GM12878 (cell line): ENCODE results near the gene ETV1. TPM values are rescaled to one million over a fixed set of nuclear protein-coding genes. Genes with fewer than 3 reads are reported as not detected.

Experiments used
- ATAC-seq: fragments of 200-7000 bp; cut with Tn5 transposase; 3 replicates; pipeline ENCODE4 v1.9.1; 2020; ENCODE audit warnings: mild to moderate bottlenecking, moderate library complexity
- BruUV-seq: library from RNA; stranded (reverse); fragments of 400-500 nt; replicated peaks from 2 replicates; lab custom pipeline; 2021; lab: Mats Ljungman, UMichigan
- CTCF ChIA-PET: fragments of 300-600 bp; sonication (Branson Sonifier 250); formaldehyde crosslinking; extraction: SDS; loops from one replicate; lab custom pipeline; 2021; ENCODE audit warnings: inconsistent platforms; lab: Yijun Ruan, JAX
- POLR2A ChIA-PET: fragments of 350-600 bp; formaldehyde crosslinking; extraction: SDS; loops from one replicate; lab custom pipeline; 2021; ENCODE audit warnings: inconsistent platforms; lab: Charles Lee
- RAD21 ChIA-PET: fragments of 300-600 bp; sonication (Branson Sonifier 250); formaldehyde crosslinking; loops from one replicate; lab custom pipeline; 2023; ENCODE audit warnings: antibody characterized with exemption; ENCODE audit not compliant: unreplicated experiment; lab: Charles Lee
- SMC1A ChIA-PET: fragments of 300-600 bp; sonication (Branson Sonifier 250); formaldehyde crosslinking; loops from one replicate; lab custom pipeline; 2023; ENCODE audit not compliant: unreplicated experiment, uncharacterized antibody; lab: Charles Lee
- DNase-seq: peaks from one replicate; pipeline ENCODE4 v3.0.0-alpha.2; 2011; ENCODE audit warnings: low read depth, low spot score
- FAIRE-seq: peaks from 3 replicates; lab custom pipeline; 2011; peaks lifted over from hg19 to GRCh38; lab: Jason Lieb, UNC
- H2AFZ ChIP-seq: 2 replicates; pipeline ENCODE4 v1.6.0; 2011; ENCODE audit warnings: low read depth, low read length, control low read depth; ENCODE audit not compliant: control insufficient read depth
- H3K27ac ChIP-seq: 2 replicates; pipeline ENCODE4 v1.5.1; 2011; ENCODE audit warnings: control low read depth; ENCODE audit not compliant: control insufficient read depth, insufficient read depth
- H3K27me3 ChIP-seq, 2 experiments: replicated peaks in 1 of 2; 2 replicates each; pipeline versions ENCODE4 v1.6.0 to v1.6.1; 2011; ENCODE audit warnings: low read length in 1 of 2; ENCODE audit not compliant: control insufficient read depth in 2 of 2, insufficient read depth in 2 of 2
- H3K36me3 ChIP-seq, 2 experiments: 2 replicates each; pipeline ENCODE4 v1.5.1; 2011; ENCODE audit warnings: low read length in 1 of 2; ENCODE audit not compliant: control insufficient read depth in 2 of 2, insufficient read depth in 2 of 2
- H3K4me1 ChIP-seq: 2 replicates; pipeline ENCODE4 v1.6.1; 2011; ENCODE audit warnings: mild to moderate bottlenecking, low read length, moderate library complexity, mixed read lengths; ENCODE audit not compliant: control insufficient read depth, insufficient read depth
- H3K4me2 ChIP-seq: 2 replicates; pipeline ENCODE4 v1.6.0; 2011; ENCODE audit warnings: control low read depth; ENCODE audit not compliant: control insufficient read depth, insufficient read depth
- H3K4me3 ChIP-seq: fragments of 200-600 bp; sonication (generic); 2 replicates; pipeline ENCODE4 v1.5.1; 2016
- H3K79me2 ChIP-seq: 2 replicates; pipeline ENCODE4 v1.6.0; 2011; ENCODE audit warnings: low read length; ENCODE audit not compliant: control insufficient read depth, insufficient read depth
- H3K9ac ChIP-seq: 2 replicates; pipeline ENCODE4 v1.8.0; 2011; ENCODE audit warnings: low read length, control low read depth, mixed read lengths; ENCODE audit not compliant: control insufficient read depth, insufficient read depth
- H3K9me3 ChIP-seq: replicated peaks from 3 replicates; pipeline ENCODE4 v1.5.1; 2011; ENCODE audit warnings: mild to moderate bottlenecking, low read length; ENCODE audit not compliant: control insufficient read depth, insufficient read depth
- H4K20me1 ChIP-seq: 2 replicates; pipeline ENCODE4 v1.6.0; 2011; ENCODE audit not compliant: control insufficient read depth, insufficient read depth
- ASH2L ChIP-seq: fragments of 300-600, 200-600 bp; sonication (generic); IDR thresholded peaks from 2 replicates; pipeline ENCODE4 v1.6.1; 2017; ENCODE audit warnings: low read depth, mild to moderate bottlenecking, borderline replicate concordance
- ATF7 ChIP-seq: fragments of 450-650 bp; IDR thresholded peaks from 2 replicates; pipeline ENCODE4 v1.6.1; 2016; ENCODE audit warnings: low read depth, mild to moderate bottlenecking
- EGR1 ChIP-seq, 2 experiments: IDR thresholded peaks; 1 replicate in 1 of 2; 2 replicates in 1 of 2; pipeline ENCODE4 v1.6.1; 2011 to 2012; ENCODE audit warnings: low read depth in 2 of 2, low read length in 2 of 2, borderline replicate concordance in 1 of 2, mild to moderate bottlenecking in 1 of 2, moderate library complexity in 1 of 2
- HDGF ChIP-seq: fragments of 450-650 bp; IDR thresholded peaks from 2 replicates; pipeline ENCODE4 v1.6.1; 2016; ENCODE audit warnings: antibody characterized with exemption
- IRF4 ChIP-seq: IDR thresholded peaks from 2 replicates; pipeline ENCODE4 v1.6.1; 2011; ENCODE audit warnings: low read depth, low read length
- SUPT20H ChIP-seq: IDR thresholded peaks from 2 replicates; pipeline ENCODE4 v1.6.1; 2011; ENCODE audit warnings: low read depth, mild to moderate bottlenecking, low read length, moderate library complexity, borderline replicate concordance; ENCODE audit not compliant: control insufficient read depth
- ZNF207 ChIP-seq: fragments of 450-650 bp; IDR thresholded peaks from 2 replicates; pipeline ENCODE4 v1.6.1; 2014; ENCODE audit warnings: antibody characterized with exemption, mild to moderate bottlenecking, borderline replicate concordance
- WGBS: methylation state at CpG from one replicate; pipeline ENCODE4 v1.1.6; 2016; ENCODE audit warnings: low lambda C conversion rate; ENCODE audit not compliant: insufficient replicate concordance, insufficient coverage; ENCODE audit errors: missing lambda C conversion rate; 5-methylcytosine and 5-hydroxymethylcytosine counted together
- in situ Hi-C: fragments of 300-500 bp; cut with MboI; formaldehyde crosslinking; loops from 9 replicates; pipeline ENCODE4 v1.14.3; 2018; ENCODE audit warnings: mixed read lengths
- intact Hi-C: fragments of 100-400 bp; cut with micrococcal nuclease; formaldehyde crosslinking; loops from one replicate; pipeline ENCODE4 v1.14.2; 2022; ENCODE audit not compliant: unreplicated experiment
- polyA plus RNA-seq, 11 experiments: library from polyadenylated mRNA; depleted of rRNA in 4 of 11; unstranded in 6 of 11; stranded (reverse) in 5 of 11; fragments of >200 nt; fragmentation: Nextera tagmentation in 4 of 11; fragmentation: Illumina TruSeq in 1 of 11; extraction: Ambion mirVana in 4 of 11; extraction: Trizol in 1 of 11; gene quantifications; 1 replicate in 1 of 11; 2 replicates in 10 of 11; pipeline versions ENCODE4 v1.2.1 to v1.2.3, GENCODE V29; 2011 to 2016; ENCODE audit warnings: inconsistent platforms in 2 of 11, missing spikeins in 2 of 11, low read depth in 1 of 11
- total RNA-seq, 4 experiments: library from RNA; depleted of rRNA in 3 of 4; stranded (reverse); fragments of >200 nt in 3 of 4; fragmentation: Illumina TruSeq in 1 of 4; extraction: Trizol in 1 of 4; gene quantifications; 2 replicates each; pipeline versions ENCODE4 v1.2.1 to v1.2.3, GENCODE V29; 2013 to 2021
- TF ChIP-seq, protein P1 (sequence below): fragments of 450-650 bp; IDR thresholded peaks from 2 replicates; pipeline ENCODE4 v1.6.1; 2017; ENCODE audit warnings: mild to moderate bottlenecking, low read depth, inconsistent platforms; ENCODE audit not compliant: poor library complexity, severe bottlenecking
- TF ChIP-seq, protein P2 (sequence below): fragments of 150-350 bp; IDR thresholded peaks from 2 replicates; pipeline ENCODE4 v1.6.1; 2016; ENCODE audit warnings: low read depth, low read length

ETV1 gene
- total and polyA plus RNA-seq, 10 of the 15 experiments (the other 5 are each of a cell fraction or from before 2014, with no cell fraction given): 0.03 to 9.3 (median 0.16) TPM; not detected in 4

DNA sequence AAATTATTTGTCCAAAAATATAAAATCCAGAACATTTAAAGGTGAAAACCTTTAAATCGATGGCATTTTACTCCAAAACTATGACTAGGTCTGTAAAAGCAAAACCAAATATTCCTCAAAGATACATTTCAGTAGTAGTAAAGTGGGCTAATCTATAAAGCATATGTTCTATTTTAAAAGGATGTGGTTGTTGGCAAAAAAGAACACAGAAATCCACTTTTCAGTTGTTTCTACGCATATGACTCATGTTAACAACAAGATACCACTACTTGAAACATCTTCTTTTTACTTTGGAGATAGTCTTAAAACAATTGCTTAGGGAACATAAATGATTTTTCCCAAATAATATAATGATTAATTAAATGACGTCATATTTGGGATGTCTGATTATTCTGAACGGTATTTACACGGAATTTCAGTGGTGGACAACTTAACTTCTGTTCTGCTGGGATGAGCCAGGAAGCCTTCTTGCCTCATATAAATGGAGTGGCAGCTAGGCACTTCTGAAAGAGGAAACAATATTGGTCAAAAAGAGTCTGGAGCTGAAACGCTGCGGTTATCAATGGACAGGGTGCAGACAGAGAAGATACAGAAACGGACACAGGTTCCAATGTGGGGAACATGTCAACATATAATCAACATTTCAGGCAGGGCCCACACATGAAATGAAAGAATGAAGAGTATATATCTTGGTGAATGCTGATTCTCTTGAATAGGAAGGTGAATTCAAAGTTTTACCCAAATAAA, 78.5 kb downstream of the ETV1 start:
- Histone ChIP-seq H3K27ac (no peak overlapping the region), H3K9me3 (no peaks in the 10 kb centered on the region), H3K4me1 (no peaks in the 10 kb centered on the region), H3K9ac (no peak overlapping the region), H3K79me2 (no peaks in the 10 kb centered on the region), H3K36me3 (no peaks in the 10 kb centered on the region), H4K20me1 (no peaks in the 10 kb centered on the region), H2AFZ (no peak overlapping the region), H3K4me3 (no peak overlapping the region), H3K27me3 (no peaks in the 10 kb centered on the region), H3K4me2 (no peak overlapping the region)
- 9% methylated on average over 8 of the region's 8 CpGs for WGBS
- ATAC-seq: peak; percentile 45
- no peak for FAIRE-seq
- ChIA-PET SMC1A (interaction anchor here (0.7 to 1.0 kb wide), 2 partner anchors 13 to 81 kb away, joined by 3 read pairs; no protein-coding TSS in a partner anchor), CTCF (no interaction called here), POLR2A (no interaction called here), RAD21 (no interaction called here)
- in situ Hi-C loops: no loop called here
- TF ChIP-seq ATF7 (peak; percentile 68), ZNF207 (no peak)
- intact Hi-C loops: no loop called here
- no TSS peak for BruUV-seq
- no peak for DNase-seq

DNA sequence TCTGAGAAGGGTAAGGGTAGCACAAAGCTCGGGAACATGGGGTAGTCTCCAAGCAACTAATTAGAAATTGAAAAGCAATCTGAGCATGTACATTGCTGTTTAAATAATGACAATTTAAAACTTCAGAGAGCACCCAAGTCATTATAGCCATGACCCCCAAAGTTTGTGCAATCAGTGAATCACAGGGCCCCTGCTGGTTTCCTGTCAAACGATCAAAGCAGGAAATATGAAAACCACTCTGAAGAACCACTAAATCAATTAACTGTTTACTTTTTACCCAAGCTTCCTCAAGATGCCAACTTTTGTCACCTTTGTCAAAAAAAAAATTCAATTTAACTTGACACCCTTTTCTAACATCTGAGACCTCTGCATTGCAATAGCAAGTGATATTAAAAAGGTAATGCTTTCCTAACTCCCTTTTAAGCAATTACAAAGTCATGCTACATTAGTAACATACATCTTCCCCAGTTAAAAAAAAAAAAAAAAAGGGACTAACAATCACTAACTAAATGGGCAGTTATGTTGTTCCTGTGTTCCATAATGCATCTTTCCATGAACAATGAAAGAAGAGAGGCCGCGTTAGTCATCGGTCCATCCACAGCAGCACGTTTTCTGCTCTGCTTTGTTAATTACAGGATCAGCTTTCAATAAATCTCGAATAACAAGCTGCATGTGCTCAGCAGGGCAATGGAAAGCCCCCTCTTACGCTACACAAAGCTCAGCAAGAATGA, 80.6 kb downstream of the ETV1 start:
- ChIA-PET RAD21 (no interaction called here), POLR2A (no interaction called here), CTCF (interaction anchor here (0.6 to 0.9 kb wide), 2 partner anchors 81 to 90 kb away, joined by 3 read pairs; partner anchors contain the start of gene ETV1), SMC1A (interaction anchor here (1.0 kb wide), 1 partner anchor 508 kb away, joined by 3 read pairs; no protein-coding TSS in a partner anchor)
- DNase-seq: no peak
- BruUV-seq: no TSS peak
- no peak overlapping the region for H3K4me2 ChIP-seq
- H3K27ac ChIP-seq: no peak overlapping the region
- H3K27me3 ChIP-seq: no peaks in the 10 kb centered on the region
- no peaks in the 10 kb centered on the region for H3K4me1 ChIP-seq
- ATAC-seq: no peak
- H3K9me3 ChIP-seq: no peaks in the 10 kb centered on the region
- 35% methylated on average over 8 of the region's 8 CpGs for WGBS
- in situ Hi-C loops: no loop called here
- H4K20me1 ChIP-seq: no peaks in the 10 kb centered on the region
- no peak overlapping the region for H2AFZ ChIP-seq
- no peak for FAIRE-seq
- H3K4me3 ChIP-seq: no peak overlapping the region
- no peaks in the 10 kb centered on the region for H3K79me2 ChIP-seq
- H3K36me3 ChIP-seq: no peaks in the 10 kb centered on the region
- intact Hi-C loops: no loop called here
- no peak overlapping the region for H3K9ac ChIP-seq
- TF ChIP-seq HDGF (no peak), IRF4 (no peak), SUPT20H (no peak), EGR1 (IDR thresholded peaks at IDR 0.05; ENCODE audit: borderline replicate concordance in 1 of 2, low read depth in 2 of 2, low read length in 2 of 2) (no peak), ASH2L (no peak)
- TF ChIP-seq, protein P1, sequence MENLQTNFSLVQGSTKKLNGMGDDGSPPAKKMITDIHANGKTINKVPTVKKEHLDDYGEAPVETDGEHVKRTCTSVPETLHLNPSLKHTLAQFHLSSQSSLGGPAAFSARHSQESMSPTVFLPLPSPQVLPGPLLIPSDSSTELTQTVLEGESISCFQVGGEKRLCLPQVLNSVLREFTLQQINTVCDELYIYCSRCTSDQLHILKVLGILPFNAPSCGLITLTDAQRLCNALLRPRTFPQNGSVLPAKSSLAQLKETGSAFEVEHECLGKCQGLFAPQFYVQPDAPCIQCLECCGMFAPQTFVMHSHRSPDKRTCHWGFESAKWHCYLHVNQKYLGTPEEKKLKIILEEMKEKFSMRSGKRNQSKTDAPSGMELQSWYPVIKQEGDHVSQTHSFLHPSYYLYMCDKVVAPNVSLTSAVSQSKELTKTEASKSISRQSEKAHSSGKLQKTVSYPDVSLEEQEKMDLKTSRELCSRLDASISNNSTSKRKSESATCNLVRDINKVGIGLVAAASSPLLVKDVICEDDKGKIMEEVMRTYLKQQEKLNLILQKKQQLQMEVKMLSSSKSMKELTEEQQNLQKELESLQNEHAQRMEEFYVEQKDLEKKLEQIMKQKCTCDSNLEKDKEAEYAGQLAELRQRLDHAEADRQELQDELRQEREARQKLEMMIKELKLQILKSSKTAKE: no peak
- TF ChIP-seq, protein P2, sequence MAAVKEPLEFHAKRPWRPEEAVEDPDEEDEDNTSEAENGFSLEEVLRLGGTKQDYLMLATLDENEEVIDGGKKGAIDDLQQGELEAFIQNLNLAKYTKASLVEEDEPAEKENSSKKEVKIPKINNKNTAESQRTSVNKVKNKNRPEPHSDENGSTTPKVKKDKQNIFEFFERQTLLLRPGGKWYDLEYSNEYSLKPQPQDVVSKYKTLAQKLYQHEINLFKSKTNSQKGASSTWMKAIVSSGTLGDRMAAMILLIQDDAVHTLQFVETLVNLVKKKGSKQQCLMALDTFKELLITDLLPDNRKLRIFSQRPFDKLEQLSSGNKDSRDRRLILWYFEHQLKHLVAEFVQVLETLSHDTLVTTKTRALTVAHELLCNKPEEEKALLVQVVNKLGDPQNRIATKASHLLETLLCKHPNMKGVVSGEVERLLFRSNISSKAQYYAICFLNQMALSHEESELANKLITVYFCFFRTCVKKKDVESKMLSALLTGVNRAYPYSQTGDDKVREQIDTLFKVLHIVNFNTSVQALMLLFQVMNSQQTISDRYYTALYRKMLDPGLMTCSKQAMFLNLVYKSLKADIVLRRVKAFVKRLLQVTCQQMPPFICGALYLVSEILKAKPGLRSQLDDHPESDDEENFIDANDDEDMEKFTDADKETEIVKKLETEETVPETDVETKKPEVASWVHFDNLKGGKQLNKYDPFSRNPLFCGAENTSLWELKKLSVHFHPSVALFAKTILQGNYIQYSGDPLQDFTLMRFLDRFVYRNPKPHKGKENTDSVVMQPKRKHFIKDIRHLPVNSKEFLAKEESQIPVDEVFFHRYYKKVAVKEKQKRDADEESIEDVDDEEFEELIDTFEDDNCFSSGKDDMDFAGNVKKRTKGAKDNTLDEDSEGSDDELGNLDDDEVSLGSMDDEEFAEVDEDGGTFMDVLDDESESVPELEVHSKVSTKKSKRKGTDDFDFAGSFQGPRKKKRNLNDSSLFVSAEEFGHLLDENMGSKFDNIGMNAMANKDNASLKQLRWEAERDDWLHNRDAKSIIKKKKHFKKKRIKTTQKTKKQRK: no peak
